ENCODE results near the gene SMAD3.

SMAD3 gene

GRCh38 chr15:67185621-67186225 lies 120.3 kb downstream of the SMAD3 start:
- DNase-seq = no peak

GRCh38 chr15:67186226-67186649 lies 120.8 kb downstream of the SMAD3 start:
- DNase-seq = no peak

- no peak for DNase-seq
These were observed 121.3 kb downstream of the SMAD3 start for GRCh38 chr15:67186688-67187087.

- no peak for DNase-seq
These were observed 122.0 kb downstream of the SMAD3 start for GRCh38 chr15:67187351-67187854.

- no peak for DNase-seq
These were observed 123.3 kb downstream of the SMAD3 start for GRCh38 chr15:67188551-67189218.

GRCh38 chr15:67189326-67190051 lies 124.1 kb downstream of the SMAD3 start:
- no peak for DNase-seq

GRCh38 chr15:67190326-67190725 lies 124.9 kb downstream of the SMAD3 start:
- DNase-seq = no peak

GRCh38 chr15:67190813-67191212 lies 125.4 kb downstream of the SMAD3 start:
- DNase-seq = no peak

- DNase-seq = no peak
These were observed 126.9 kb downstream of the SMAD3 start for GRCh38 chr15:67192185-67192820.

- DNase-seq = no peak
These were observed 128.0 kb downstream of the SMAD3 start for GRCh38 chr15:67193223-67193990.

GRCh38 chr15:67194171-67195114 lies 129.0 kb downstream of the SMAD3 start:
- DNase-seq = no peak

GRCh38 chr15:67195305-67195704 lies 129.9 kb downstream of the SMAD3 start:
- DNase-seq = no peak

- no peak for DNase-seq
These were observed 130.8 kb downstream of the SMAD3 start for GRCh38 chr15:67196222-67196621.

- peak; percentile 18 for DNase-seq
These were observed 131.4 kb downstream of the SMAD3 start for GRCh38 chr15:67196672-67197363.

GRCh38 chr15:67197364-67197695 lies 131.9 kb downstream of the SMAD3 start:
- DNase-seq = no peak

- DNase-seq = no peak
These were observed 132.9 kb downstream of the SMAD3 start for GRCh38 chr15:67198157-67198754.

- DNase-seq = no peak
These were observed 134.0 kb downstream of the SMAD3 start for GRCh38 chr15:67199391-67199790.

GRCh38 chr15:67199881-67200763 lies 134.7 kb downstream of the SMAD3 start:
- no peak for DNase-seq

GRCh38 chr15:67201136-67201535 lies 135.7 kb downstream of the SMAD3 start:
- DNase-seq = no peak
